Neutrophil (primary cell): ENCODE data around the gene KLHDC2.
"Not testable (repeated sequence)": the region's sequence is repeated elsewhere in the genome, so short reads cannot be mapped to it uniquely, and the experiment has no call there.

Experiments
- H3K27ac ChIP-seq: fragments of 200-600 bp; sonication (generic); 2 replicates; pipeline ENCODE4 v1.5.1; 2016; ENCODE audit warnings: mild to moderate bottlenecking, moderate library complexity
- H3K27me3 ChIP-seq: fragments of 200-600 bp; sonication (generic); 2 replicates; pipeline ENCODE4 v1.6.0; 2016; ENCODE audit warnings: mild to moderate bottlenecking
- H3K36me3 ChIP-seq: fragments of 200-600 bp; sonication (generic); 2 replicates; pipeline ENCODE4 v1.5.1; 2017
- H3K4me1 ChIP-seq, 2 experiments: fragments of 200-600 bp in 1 of 2; sonication (generic) in 1 of 2; 1 replicate in 1 of 2; 2 replicates in 1 of 2; pipeline versions ENCODE4 v1.5.1 to v1.6.1; 2013 to 2016; ENCODE audit warnings: low read depth in 1 of 2, low read length in 1 of 2, mild to moderate bottlenecking in 1 of 2, moderate library complexity in 1 of 2; ENCODE audit not compliant: control insufficient read depth in 1 of 2, insufficient read depth in 1 of 2
- H3K4me3 ChIP-seq, 2 experiments: fragments of 200-600 bp in 1 of 2; sonication (generic) in 1 of 2; 1 replicate in 1 of 2; 2 replicates in 1 of 2; pipeline ENCODE4 v1.5.1; 2013 to 2016; ENCODE audit warnings: low read depth in 1 of 2, low read length in 1 of 2, mild to moderate bottlenecking in 1 of 2, moderate library complexity in 1 of 2
- H3K9me3 ChIP-seq: fragments of 200-600 bp; sonication (generic); 2 replicates; pipeline ENCODE4 v1.5.1; 2016
- CTCF ChIP-seq: fragments of 200-600 bp; sonication (generic); IDR thresholded peaks from 2 replicates; pipeline ENCODE4 v1.5.1; 2016; ENCODE audit warnings: antibody characterized with exemption

KLHDC2 gene

DNA sequence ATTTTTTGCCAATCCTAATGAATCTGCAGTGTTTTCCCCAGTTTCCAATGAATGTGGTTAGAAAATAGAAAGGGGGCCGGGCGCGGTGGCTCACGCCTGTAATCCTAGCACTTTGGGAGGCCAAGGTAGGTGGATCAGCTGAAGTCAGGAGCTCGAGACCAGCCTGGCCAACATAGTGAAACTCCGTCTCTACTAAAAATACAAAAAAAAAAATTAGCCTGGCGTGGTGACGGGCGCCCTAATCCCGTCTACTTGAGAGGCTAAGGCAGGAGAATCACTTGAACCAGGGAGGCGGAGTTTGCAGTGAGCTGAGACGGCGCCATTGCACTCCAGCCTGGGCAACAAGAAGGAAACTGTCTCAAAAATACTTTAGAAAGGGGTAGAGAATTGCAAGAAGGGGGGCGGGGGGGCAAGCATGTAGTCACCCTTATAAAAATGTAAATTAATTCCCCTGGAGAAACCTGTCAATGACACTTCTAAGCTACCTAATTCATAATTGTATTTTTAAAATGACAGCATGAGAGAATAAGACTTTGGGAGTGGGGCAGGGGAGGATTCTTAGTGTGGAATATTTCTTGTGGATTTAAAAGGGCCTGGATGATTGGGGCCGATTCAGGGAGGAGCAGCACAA is 1.7 kb downstream of the KLHDC2 start:
- peak overlapping the region; percentile 78 to 88 for H3K4me3 ChIP-seq
- peak overlapping the region; percentile 98 for H3K27ac ChIP-seq
- no peaks in the 10 kb centered on the region for H3K27me3 ChIP-seq
- H3K9me3 ChIP-seq: no peaks in the 10 kb centered on the region
- peaks cover 11% of the 10 kb centered on the region for H3K36me3 ChIP-seq
- TF ChIP-seq CTCF: no peak
- H3K4me1 ChIP-seq: peaks cover 16 to 18% of the 10 kb centered on the region in 2 experiments

DNA sequence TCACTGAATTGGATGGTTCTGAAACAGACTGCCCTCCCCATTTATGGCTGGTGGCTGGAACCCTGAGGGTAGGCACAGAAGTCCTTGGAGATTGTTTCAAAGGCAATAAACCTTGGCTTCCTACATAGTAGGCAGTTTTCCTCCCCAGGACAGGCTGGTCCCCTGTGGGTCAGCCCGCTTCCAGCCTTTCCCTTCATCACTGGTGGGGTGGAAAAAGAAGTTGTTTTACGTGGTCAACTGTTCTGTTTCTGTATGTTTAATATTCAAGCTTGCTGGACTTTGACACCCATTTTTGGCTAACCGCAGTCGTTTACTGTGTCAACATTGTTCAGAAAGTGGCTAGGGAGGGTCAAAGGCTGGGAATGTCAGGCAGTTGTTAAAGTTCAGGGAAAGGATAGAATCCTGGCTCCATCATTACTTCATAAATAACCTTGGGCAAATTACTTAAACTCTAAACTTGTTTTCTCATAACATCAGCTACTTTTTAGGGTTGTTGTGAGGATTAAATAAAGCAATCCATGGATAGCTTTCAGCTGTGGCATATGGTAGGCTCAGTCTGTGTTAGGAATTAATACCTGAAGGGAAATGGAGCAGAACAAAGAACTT is 2.4 kb downstream of the KLHDC2 start:
- Histone ChIP-seq H3K4me1 (peaks cover 16 to 18% of the 10 kb centered on the region in 2 experiments), H3K36me3 (peaks cover 16% of the 10 kb centered on the region), H3K27ac (no peak overlapping the region), H3K9me3 (no peaks in the 10 kb centered on the region), H3K4me3 (no peak overlapping the region), H3K27me3 (no peaks in the 10 kb centered on the region)
- no peak for TF ChIP-seq CTCF

DNA sequence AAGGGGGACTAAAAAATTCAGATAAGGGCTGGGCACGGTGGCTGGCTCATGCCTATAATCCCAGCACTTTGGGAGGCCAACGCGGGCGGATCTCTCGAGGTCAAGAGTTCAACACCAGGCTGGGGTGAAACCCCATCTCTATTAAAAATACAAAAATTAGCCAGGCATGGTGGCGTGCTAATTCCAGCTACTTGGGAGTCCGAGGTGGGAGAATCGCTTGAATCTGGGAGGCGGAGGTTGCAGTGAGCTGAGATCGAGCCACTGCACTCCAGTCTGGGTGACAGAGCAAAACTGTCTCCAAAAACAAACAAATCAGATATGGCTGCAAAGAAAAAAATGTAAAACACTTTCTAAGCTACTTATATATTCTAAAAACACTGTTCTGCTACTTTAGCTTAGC is 3.7 kb downstream of the KLHDC2 start:
- not testable (repeated sequence) for H3K9me3 ChIP-seq

GRCh38 chr14:49774106-49774505 is 6.2 kb downstream of the KLHDC2 start:
- H3K4me1 ChIP-seq: peaks cover 5% of the 10 kb centered on the region in 2 experiments
- peaks cover 49% of the 10 kb centered on the region for H3K36me3 ChIP-seq
- H3K27me3 ChIP-seq: no peaks in the 10 kb centered on the region
- H3K9me3 ChIP-seq: no peaks in the 10 kb centered on the region
- H3K4me3 ChIP-seq: no peak overlapping the region
- H3K27ac ChIP-seq: peak overlapping the region; percentile 11
- TF ChIP-seq CTCF: no peak

More for the DNA sequence above, 3.7 kb downstream of the KLHDC2 start:
- not testable (repeated sequence) for H3K27ac ChIP-seq, H3K27me3 ChIP-seq, H3K4me3 ChIP-seq
- Histone ChIP-seq H3K4me1 (peaks cover 16 to 18% of the 10 kb centered on the region in 2 experiments), H3K36me3 (peaks cover 27% of the 10 kb centered on the region)

GRCh38 chr14:49778421-49778820 is 10.5 kb downstream of the KLHDC2 start:
- no peaks in the 10 kb centered on the region for H3K4me1 ChIP-seq
- no peaks in the 10 kb centered on the region for H3K27me3 ChIP-seq
- no peaks in the 10 kb centered on the region for H3K9me3 ChIP-seq
- no peak for TF ChIP-seq CTCF
- H3K27ac ChIP-seq: no peak overlapping the region
- no peak overlapping the region for H3K4me3 ChIP-seq
- peaks cover 90% of the 10 kb centered on the region for H3K36me3 ChIP-seq

- H3K9me3 ChIP-seq, H3K27me3 ChIP-seq, H3K27ac ChIP-seq, H3K4me3 ChIP-seq, H3K4me1 ChIP-seq: not testable (repeated sequence)
- H3K36me3 ChIP-seq: peaks cover 96% of the 10 kb centered on the region
These were observed 13.1 kb downstream of the KLHDC2 start for GRCh38 chr14:49781040-49781439.
